ENCODE results near the gene CYGB.
A peak's percentile ranks its signal among the peaks of the same experiment; 100 is the strongest.

CYGB gene

DNA sequence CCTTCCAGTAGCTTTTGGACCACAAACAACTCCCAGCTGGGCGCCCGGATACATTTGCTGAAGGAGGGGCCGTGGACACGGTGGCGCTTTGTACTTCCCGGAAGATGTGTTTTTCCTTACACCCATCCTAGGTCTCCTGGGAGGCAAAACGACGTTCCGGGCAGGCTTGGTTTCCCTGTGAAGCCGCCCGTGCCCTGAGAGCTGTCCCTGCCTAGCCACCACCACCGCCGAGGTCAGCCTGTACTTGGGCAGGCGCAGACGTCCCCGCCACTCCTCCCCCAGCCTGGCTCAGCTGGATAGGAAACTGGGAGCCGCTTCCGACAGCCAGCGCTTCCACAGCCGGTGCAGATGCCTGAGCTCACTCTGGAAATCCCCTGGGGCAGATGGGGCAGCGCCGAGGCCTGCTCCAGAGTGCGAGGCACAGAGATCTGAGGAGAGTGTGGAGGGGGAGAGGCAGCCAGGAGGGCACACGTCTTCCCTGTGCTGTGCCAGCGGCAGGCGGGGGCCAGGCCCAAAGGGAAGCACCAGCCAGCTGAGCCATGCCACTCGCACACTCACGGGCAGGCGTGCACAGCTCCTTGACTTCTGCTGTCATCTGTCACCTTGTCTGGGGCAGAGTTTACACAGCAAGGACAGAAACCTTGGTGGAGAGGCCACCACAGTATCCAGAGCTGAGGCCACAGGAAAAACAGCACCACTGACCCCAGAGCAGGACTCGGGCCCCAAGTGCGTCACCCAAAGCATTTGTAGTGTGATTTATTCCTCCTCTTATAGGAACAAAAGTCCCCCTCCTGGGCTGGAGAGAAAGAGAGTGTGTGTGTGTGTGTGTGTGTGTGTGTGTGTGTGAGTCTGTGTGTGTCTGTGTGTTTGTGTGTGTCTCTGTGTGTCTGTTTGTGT is 39.3 kb downstream of the CYGB start:
- peak; percentile 74 for DNase-seq

- no peak for DNase-seq
These were observed 39.9 kb downstream of the CYGB start for GRCh38 chr17:76497699-76497978.

- no peak for DNase-seq
These were observed 41.0 kb downstream of the CYGB start for GRCh38 chr17:76496464-76496863.

- no peak for DNase-seq
These were observed 41.7 kb downstream of the CYGB start for GRCh38 chr17:76495663-76496400.

- DNase-seq = no peak
These were observed 43.9 kb downstream of the CYGB start for GRCh38 chr17:76493505-76494167.

- peak; percentile 46 for DNase-seq
These were observed 44.5 kb downstream of the CYGB start for GRCh38 chr17:76492989-76493501.

DNA sequence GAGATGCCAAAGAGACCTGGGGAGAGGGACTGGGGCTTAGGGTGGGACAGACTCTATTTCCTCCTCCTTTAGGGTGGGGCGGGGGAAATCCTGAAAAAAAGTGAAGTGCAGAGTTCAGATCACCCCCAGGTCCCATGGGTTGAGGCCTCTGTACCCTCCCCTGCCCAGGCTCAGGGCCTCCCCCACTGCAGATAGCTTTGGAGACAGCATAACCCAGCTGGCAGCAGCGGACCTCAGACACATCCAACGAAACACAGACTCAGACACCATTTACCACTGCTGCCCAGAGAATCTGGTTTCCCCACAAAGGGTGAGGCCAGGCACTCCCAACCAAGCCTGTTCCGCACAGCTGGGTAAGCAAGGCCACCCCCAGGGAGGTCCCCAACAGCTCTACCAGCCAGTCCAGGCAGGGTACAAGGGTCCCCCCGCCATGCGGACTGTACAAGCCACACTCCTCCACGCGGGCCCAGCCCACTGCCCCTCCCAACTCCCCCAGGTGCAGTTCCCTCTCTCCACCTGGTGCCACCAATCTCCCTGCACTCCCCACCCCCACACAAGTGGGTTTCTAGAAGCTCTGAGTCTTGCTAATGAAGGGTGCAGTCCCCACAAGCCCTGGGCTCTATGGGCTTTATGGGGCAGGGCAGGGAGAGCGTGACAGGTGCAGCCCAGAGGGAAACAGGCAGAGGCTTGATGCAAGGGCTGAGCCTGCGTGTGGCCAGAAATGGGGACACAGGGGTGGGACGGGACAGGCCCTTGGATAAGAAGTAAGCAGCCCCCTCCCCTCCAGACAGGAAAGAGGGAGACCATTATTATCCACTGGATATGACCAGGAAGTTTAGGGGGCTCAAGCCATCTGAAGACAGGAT is 45.2 kb downstream of the CYGB start:
- no peak for DNase-seq

DNA sequence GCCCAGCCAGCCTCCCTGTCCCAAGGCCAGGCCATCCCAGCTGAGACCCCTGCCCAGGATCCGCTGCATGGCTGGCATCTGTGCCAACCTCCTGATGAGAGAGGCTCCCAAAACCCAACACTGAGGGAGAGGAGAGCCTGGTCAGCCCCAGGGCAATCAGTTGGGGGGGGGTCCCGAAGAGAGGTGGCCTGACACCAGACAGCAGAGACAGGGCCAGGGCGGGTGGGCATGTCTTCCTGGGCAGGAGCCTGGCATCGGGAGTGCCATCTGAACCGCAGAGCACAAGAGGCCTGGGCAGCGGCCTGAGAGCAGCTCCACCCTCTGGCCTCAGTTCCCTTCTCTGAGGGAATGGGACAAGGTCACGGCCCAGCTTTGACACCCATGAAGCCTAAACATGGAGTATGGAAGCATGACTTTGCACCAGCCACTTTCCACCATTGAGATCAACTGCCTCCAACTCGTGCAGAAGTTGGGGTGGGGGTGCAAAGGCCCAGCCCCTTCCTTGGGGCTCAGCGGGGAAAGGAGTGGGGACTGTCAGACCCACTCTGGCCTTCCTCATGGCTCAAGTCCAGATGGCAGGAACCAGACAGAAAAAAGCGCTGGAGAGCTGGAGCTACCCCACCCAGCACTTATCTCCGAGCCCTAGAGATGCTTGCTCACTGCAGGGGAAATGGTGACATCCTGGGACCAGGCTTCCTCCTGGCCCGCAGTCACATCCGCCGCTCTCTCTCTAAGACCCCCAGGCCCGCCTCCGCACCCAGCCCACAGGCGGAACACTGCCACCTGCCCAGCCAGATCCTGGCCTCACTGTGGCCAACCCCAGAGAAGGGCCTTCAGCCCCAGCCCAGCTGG is 46.0 kb downstream of the CYGB start:
- no peak for DNase-seq

DNA sequence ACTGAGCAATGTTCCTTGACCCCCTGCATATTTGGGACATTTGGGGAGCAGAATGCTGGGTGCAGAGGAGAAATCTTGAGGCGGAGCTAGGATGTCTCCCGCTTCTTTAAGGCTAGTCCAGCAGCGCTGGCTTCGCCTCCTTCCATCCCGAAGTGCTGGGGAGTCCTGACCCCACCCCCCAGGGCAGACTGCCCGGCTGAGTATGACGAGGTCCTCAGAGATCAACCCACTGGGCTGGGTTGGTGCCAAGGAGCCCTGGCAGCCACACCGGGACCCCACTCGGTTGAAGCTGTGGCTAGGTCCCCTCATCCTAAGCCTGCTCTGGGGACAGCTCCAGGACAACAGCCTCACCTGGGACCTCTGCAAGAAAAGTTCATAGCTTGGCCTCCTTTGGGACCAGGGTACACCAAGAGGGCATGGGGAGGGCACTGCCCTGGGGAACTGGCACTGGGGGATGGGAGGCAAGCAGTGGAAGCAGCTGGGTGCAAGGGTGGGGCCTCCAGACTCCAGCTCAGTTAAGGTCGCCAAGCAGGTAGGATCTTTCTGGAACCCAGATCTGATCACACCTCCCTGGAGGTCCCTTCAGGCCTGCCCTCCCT is 47.3 kb downstream of the CYGB start:
- no peak for DNase-seq

DNA sequence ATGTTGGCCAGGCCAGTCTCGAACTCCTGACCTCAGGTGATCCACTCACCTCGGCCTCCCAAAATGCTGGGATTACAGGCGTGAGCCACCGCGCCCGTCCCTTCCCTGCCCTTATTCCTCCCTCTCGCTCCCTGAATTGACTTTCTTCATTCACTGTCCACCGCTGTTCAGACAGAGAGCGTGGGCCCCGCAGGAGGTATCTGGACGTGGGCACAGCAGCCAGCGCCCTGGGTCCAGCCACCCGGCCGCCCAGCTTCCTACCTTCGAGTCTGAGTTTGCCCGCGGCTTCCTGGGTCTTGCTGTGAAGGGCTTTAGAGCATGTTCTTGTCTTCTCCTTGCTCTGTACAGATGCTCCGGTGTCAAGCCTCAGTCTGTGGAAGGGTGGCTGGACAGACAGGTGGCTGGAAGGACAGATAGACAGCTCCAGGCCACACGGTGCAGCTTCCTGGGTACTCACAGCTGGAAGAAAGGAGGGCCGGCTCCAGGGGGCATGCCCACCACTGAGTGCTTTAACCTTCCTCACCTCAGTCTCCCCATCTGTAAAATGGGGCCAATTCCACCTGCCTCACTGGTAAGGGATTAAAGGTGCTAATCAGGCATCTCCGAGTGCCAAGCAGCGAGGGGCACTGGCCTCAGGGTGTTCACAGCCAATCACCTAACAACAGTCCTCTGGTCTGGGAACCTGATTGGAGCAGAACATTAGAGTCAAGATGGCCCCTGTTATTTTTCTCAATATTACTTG is 49.9 kb downstream of the CYGB start:
- DNase-seq = no peak

- DNase-seq = no peak
These were observed 51.9 kb downstream of the CYGB start for GRCh38 chr17:76485569-76485968.

DNA sequence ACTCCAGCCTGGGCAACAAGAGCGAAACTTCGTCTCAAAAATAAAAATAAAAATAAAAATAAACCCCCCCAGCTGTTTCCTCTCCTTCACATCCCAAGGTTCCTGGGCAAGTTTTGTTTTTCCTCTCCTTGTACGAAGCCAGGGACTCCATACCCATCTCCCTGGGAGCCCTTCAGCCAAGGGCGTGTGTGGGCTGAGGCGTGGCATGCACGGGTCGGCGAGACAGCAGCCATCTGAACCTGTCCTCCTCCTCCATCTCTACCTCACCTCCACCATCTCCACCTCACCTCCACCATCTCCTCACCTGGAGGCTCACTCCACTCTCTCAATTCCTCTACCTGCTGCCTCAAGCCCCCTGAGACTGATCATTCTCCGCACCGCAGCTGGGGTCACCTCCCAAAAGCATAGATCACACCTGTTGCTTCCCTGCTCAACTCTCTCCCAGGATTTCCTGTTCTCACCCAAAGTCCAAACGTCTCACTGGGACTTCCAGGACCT is 53.2 kb downstream of the CYGB start:
- no peak for DNase-seq

- DNase-seq = no peak
These were observed 56.3 kb downstream of the CYGB start for GRCh38 chr17:76481071-76481655.

DNA sequence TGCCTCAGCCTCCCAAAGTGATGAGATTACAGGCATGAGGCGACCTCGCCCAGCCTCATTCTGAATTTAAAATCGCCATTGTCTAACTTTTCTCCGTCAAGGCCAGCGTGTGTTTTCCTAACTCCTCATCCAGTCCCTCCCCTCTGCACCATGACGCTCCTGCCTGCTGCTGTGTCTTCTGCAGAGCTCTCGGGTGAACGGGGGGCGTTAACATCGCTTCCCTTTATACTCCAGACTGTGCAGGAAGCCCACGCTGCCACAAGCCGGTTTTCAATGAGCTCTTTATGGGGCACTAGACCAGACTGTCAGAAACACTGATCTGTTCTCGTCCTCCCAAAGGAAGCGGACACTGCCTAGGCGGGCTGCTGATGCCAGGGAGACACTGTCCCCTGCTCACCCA is 56.9 kb downstream of the CYGB start:
- no peak for DNase-seq

DNA sequence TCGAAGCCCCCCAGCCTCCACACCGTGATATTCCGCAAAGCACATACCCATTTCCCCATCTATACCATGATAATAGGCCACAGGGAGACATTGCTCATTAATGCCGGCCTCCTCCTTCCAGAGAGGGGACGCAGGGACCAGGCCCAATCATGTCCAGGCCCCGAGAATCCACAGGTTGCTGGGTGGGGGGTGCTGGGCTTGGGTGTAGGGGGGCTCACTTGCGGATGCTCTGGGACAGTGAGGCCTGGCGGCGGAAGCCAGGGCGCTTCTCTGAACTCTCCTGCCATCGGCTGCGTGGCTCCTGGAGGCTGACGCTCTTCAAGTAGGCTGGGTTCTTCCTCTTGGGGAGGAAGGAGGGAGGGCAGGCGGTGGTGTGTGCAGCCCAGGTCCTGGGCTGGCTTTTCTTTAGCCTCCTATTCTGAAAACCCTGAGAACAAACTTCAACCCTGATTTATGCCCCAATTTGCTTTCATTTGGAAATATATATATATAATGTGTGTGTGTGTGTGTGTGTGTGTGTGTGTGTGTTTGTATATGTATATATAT is 57.9 kb downstream of the CYGB start:
- no peak for DNase-seq

DNA sequence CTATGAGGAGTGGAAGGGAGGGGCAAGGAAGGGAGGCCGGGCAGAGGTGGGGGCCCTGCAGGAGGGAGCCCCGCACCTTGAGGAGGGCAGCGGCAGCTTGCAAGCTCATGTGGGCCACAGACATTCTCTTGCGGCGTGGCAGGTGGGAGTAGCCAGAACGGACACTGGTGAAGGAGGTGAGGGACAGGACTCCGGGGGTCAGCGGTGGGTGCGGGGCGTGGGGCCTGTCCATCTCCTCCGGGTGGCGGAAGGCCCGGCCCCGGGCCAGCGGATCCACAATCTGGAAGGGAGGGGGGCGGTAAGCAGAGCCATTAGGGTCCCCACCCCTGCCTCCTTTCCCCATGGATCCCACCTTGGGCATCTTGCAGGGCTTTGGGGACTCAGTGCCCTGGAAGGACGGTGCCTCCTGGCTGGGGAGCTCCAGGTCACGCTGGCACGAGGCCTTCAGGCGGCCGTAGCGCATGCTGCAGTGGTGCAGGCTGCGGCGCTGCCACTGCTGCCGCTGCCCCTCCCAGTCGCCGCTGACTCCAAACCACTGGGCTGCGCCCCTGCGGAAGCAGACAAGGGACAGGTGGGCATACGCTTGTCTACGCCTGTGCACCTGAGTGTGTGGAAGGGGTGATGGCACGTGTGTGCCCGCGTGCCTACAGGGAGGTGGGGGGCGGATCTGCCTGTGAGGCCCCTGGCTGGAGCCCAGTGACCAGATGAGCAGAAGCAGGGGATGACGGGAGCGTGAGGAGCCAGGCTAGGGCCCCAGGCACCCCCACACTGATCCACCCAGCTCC is 58.6 kb downstream of the CYGB start:
- no peak for DNase-seq

DNA sequence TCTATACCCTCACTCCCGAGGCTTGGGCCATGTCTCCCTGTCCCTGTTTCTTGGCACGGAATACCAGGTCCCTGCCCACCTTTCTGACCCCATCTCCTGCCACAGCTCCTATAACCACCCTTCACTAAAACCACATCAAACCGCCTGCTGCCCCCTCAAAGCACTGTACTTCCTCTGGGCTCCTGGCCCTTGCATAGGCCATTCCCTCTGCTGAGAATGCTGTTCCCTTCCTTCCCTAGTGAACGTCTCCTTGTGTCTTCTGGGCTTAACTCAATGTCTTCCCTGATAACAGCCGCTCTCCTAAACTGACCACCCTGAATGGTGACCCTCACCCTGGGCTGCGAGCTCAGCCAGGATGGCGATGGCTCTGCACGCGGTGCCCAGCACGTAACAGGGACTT is 59.4 kb downstream of the CYGB start:
- no peak for DNase-seq

- DNase-seq = no peak
These were observed 59.9 kb downstream of the CYGB start for GRCh38 chr17:76477576-76477975.

Measured in fibroblast of skin of right biceps (primary cell).